ENCODE data around the gene DOLK. TPM values are rescaled to one million over a fixed set of nuclear protein-coding genes. Genes with fewer than 3 reads are reported as not detected.

DOLK gene
- polyA plus RNA-seq, 1 donor from 2014 or later = 11.3 TPM

DNA sequence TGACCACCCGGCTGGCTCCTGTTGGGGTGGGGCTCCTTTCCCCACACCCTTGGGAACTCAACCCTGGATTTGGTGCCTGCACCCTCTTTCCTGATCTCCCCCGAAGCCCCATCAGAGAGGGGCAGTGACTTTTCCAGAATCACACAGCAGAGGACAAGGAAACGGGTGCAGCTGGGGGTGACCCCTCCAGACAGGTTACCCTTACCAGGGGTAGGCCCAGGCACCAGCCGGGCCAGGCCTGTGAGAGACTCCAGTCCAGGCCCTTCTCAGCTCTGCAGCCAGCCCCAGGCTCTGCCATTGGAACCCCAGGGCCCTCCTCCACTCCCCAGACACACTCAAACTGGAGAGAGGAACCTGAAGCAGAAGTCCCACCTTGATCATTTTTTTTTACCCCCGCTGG, 45.6 kb downstream of the DOLK start:
- Histone ChIP-seq H3F3A (ENCODE audit: insufficient read depth, low read length, poor library complexity, severe bottlenecking) (no peaks in the 10 kb centered on the region), H3K36me3 (ENCODE audit: insufficient read depth, low read length) (no peaks in the 10 kb centered on the region), H3K9ac (ENCODE audit: low read length) (no peak overlapping the region), H2AFZ (ENCODE audit: low read depth, low read length) (no peak overlapping the region), H4K20me1 (ENCODE audit: insufficient read depth) (no peaks in the 10 kb centered on the region), H3K79me2 (replicated peaks; ENCODE audit: insufficient read depth, low read length) (no peaks in the 10 kb centered on the region), H3K4me2 (ENCODE audit: low read length) (no peak overlapping the region), H3K27ac (ENCODE audit: low read length) (no peak overlapping the region), H3K9me2 (ENCODE audit: insufficient read depth, low read length) (no peaks in the 10 kb centered on the region), H3K9me3 (ENCODE audit: low read length) (no peaks in the 10 kb centered on the region), H3K27me3 (ENCODE audit: insufficient read depth, low read depth, low read length) (no peaks in the 10 kb centered on the region), H3K4me3 (ENCODE audit: low read length) (no peak overlapping the region)
- TF ChIP-seq EZH2 (IDR thresholded peaks at IDR 0.05; ENCODE audit: borderline replicate concordance, insufficient read depth, low read length, poor library complexity, severe bottlenecking) (no peak), POLR2AphosphoS5 (IDR thresholded peaks at IDR 0.05) (no peak), MXI1 (conservative IDR thresholded peaks at IDR 0.05; ENCODE audit: poor library complexity, severe bottlenecking) (no peak), TAF1 (IDR thresholded peaks at IDR 0.05; ENCODE audit: low read depth) (no peak), REST (IDR thresholded peaks at IDR 0.05; ENCODE audit: borderline replicate concordance) (no peak), RAD21 (conservative IDR thresholded peaks at IDR 0.05) (no peak), EP300 (conservative IDR thresholded peaks at IDR 0.05; ENCODE audit: poor library complexity, severe bottlenecking) (no peak), SMC3 (conservative IDR thresholded peaks at IDR 0.05; ENCODE audit: poor library complexity) (no peak)
- TF ChIP-seq, protein P1, sequence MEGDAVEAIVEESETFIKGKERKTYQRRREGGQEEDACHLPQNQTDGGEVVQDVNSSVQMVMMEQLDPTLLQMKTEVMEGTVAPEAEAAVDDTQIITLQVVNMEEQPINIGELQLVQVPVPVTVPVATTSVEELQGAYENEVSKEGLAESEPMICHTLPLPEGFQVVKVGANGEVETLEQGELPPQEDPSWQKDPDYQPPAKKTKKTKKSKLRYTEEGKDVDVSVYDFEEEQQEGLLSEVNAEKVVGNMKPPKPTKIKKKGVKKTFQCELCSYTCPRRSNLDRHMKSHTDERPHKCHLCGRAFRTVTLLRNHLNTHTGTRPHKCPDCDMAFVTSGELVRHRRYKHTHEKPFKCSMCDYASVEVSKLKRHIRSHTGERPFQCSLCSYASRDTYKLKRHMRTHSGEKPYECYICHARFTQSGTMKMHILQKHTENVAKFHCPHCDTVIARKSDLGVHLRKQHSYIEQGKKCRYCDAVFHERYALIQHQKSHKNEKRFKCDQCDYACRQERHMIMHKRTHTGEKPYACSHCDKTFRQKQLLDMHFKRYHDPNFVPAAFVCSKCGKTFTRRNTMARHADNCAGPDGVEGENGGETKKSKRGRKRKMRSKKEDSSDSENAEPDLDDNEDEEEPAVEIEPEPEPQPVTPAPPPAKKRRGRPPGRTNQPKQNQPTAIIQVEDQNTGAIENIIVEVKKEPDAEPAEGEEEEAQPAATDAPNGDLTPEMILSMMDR (IDR thresholded peaks at IDR 0.05; ENCODE audit: poor library complexity, severe bottlenecking) = no peak

DNA sequence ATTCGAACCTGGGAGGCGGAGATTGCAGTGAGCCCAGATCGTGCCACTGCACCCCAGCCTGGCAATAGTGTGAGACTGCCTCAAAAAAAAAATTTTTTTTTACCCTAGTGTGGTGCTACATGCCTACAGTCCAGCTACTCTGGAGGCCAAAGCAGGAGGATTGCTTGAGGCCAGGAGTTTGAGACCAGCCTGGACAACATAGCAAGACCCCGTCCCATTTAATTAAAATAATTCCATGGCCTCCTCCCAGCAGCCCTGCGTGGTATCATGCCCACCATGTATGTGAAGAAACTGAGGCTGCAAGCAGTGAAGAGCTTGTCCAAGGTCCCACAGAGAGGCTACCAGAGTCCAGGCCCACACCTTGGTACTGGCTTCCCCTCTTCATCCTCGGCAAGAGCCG, 46.0 kb downstream of the DOLK start:
- H3K4me3 ChIP-seq (ENCODE audit: low read length) = no peak overlapping the region
- H3K9me3 ChIP-seq (ENCODE audit: low read length) = no peaks in the 10 kb centered on the region
- H3K9me2 ChIP-seq (ENCODE audit: insufficient read depth, low read length) = no peaks in the 10 kb centered on the region
- H3K27me3 ChIP-seq (ENCODE audit: insufficient read depth, low read depth, low read length) = no peaks in the 10 kb centered on the region
- H3K79me2 ChIP-seq (replicated peaks; ENCODE audit: insufficient read depth, low read length) = no peaks in the 10 kb centered on the region
- no peaks in the 10 kb centered on the region for H4K20me1 ChIP-seq (ENCODE audit: insufficient read depth)
- H3K4me2 ChIP-seq (ENCODE audit: low read length) = no peak overlapping the region
- no peak overlapping the region for H3K27ac ChIP-seq (ENCODE audit: low read length)
- TF ChIP-seq EZH2 (IDR thresholded peaks at IDR 0.05; ENCODE audit: borderline replicate concordance, insufficient read depth, low read length, poor library complexity, severe bottlenecking) (no peak), MXI1 (conservative IDR thresholded peaks at IDR 0.05; ENCODE audit: poor library complexity, severe bottlenecking) (no peak), SMC3 (conservative IDR thresholded peaks at IDR 0.05; ENCODE audit: poor library complexity) (no peak), POLR2AphosphoS5 (IDR thresholded peaks at IDR 0.05) (no peak), EP300 (conservative IDR thresholded peaks at IDR 0.05; ENCODE audit: poor library complexity, severe bottlenecking) (no peak), RAD21 (conservative IDR thresholded peaks at IDR 0.05) (no peak), REST (IDR thresholded peaks at IDR 0.05; ENCODE audit: borderline replicate concordance) (no peak), TAF1 (IDR thresholded peaks at IDR 0.05; ENCODE audit: low read depth) (no peak)
- TF ChIP-seq, protein P1 (IDR thresholded peaks at IDR 0.05; ENCODE audit: poor library complexity, severe bottlenecking) = no peak
- no peaks in the 10 kb centered on the region for H3K36me3 ChIP-seq (ENCODE audit: insufficient read depth, low read length)
- H3K9ac ChIP-seq (ENCODE audit: low read length) = no peak overlapping the region
- no peaks in the 10 kb centered on the region for H3F3A ChIP-seq (ENCODE audit: insufficient read depth, low read length, poor library complexity, severe bottlenecking)
- no peak overlapping the region for H2AFZ ChIP-seq (ENCODE audit: low read depth, low read length)
